Measurements from ENCODE around the gene TMEM150B. TPM values are rescaled to one million over a fixed set of nuclear protein-coding genes. Genes with fewer than 3 reads are reported as not detected.

The TMEM150B gene
- total and polyA plus RNA-seq, 2 experiments from 2014 or later = not detected

- TF ChIP-seq CTCF (IDR thresholded peaks at IDR 0.05; ENCODE audit: low read depth, low read length) = no peak
- Histone ChIP-seq H3K27me3 (no peaks in the 10 kb centered on the region), H3K36me3 (peaks cover 24% of the 10 kb centered on the region), H3K9me3 (ENCODE audit: low read depth) (no peaks in the 10 kb centered on the region), H3K4me1 (ENCODE audit: low read depth) (peaks cover 8% of the 10 kb centered on the region), H3K27ac (no peak overlapping the region), H3K4me3 (no peak overlapping the region)
- DNase-seq (ENCODE audit: low read depth in 1 of 2, low spot score in 1 of 2) = peak in 1 of 2 donors; percentile 10
Observed at GRCh38 chr19:55289117-55289796, 35.9 kb downstream of the TMEM150B start.

- no peak for DNase-seq (ENCODE audit: low read depth in 1 of 2, low spot score in 1 of 2)
- H3K9me3 ChIP-seq (ENCODE audit: low read depth) = no peaks in the 10 kb centered on the region
- TF ChIP-seq CTCF (IDR thresholded peaks at IDR 0.05; ENCODE audit: low read depth, low read length) = no peak
- H3K27ac ChIP-seq = no peak overlapping the region
- no peak overlapping the region for H3K4me3 ChIP-seq
- H3K27me3 ChIP-seq = no peaks in the 10 kb centered on the region
- H3K4me1 ChIP-seq (ENCODE audit: low read depth) = peaks cover 8% of the 10 kb centered on the region
- peaks cover 21% of the 10 kb centered on the region for H3K36me3 ChIP-seq
Observed at GRCh38 chr19:55287361-55288079, 37.6 kb downstream of the TMEM150B start.

GRCh38 chr19:55285229-55285890 is 39.8 kb downstream of the TMEM150B start:
- TF ChIP-seq CTCF (IDR thresholded peaks at IDR 0.05; ENCODE audit: low read depth, low read length) = no peak
- no peaks in the 10 kb centered on the region for H3K27me3 ChIP-seq
- H3K9me3 ChIP-seq (ENCODE audit: low read depth) = no peaks in the 10 kb centered on the region
- peak overlapping the region; percentile 98 for H3K4me3 ChIP-seq
- DNase-seq (ENCODE audit: low read depth in 1 of 2, low spot score in 1 of 2) = peak in 1 of 2 donors; percentile 7
- H3K36me3 ChIP-seq = peaks cover 14% of the 10 kb centered on the region
- H3K4me1 ChIP-seq (ENCODE audit: low read depth) = peaks cover 8% of the 10 kb centered on the region
- peak overlapping the region; percentile 87 for H3K27ac ChIP-seq

- no peaks in the 10 kb centered on the region for H3K9me3 ChIP-seq (ENCODE audit: low read depth)
- H3K4me3 ChIP-seq = peak overlapping the region; percentile 98
- H3K36me3 ChIP-seq = peaks cover 6% of the 10 kb centered on the region
- no peaks in the 10 kb centered on the region for H3K27me3 ChIP-seq
- no peak for TF ChIP-seq CTCF (IDR thresholded peaks at IDR 0.05; ENCODE audit: low read depth, low read length)
- H3K27ac ChIP-seq = peak overlapping the region; percentile 87
- no peak for DNase-seq (ENCODE audit: low read depth in 1 of 2, low spot score in 1 of 2)
- peaks cover 8% of the 10 kb centered on the region for H3K4me1 ChIP-seq (ENCODE audit: low read depth)
Observed at GRCh38 chr19:55284405-55285058, 40.6 kb downstream of the TMEM150B start.
